ENCODE results near the gene LBX1.
"Not testable (repeated sequence)": the region's sequence is repeated elsewhere in the genome, so short reads cannot be mapped to it uniquely, and the experiment has no call there.

The LBX1 gene

DNA sequence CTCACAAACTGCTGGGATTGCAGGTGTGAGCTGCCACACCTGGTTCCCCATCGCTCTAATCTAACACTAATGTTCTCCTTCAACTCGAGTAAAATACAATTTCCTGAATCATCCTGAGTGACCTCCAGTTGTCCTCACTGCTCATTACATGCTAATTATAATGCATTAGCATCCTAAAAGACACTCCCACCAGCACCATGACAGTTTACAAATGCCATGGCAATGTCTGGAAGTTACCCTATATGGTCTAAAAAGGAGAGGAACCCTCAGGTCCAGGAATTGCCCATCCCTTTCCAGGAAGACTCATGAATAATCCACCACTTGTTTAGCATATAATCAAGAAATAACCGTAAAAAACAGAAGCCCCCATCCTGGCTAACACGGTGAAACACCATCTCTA is 26.6 kb downstream of the LBX1 start:
- DNase-seq = not testable (repeated sequence)

GRCh38 chr10:101198326-101198977 is 30.8 kb downstream of the LBX1 start:
- DNase-seq = not testable (repeated sequence)

DNA sequence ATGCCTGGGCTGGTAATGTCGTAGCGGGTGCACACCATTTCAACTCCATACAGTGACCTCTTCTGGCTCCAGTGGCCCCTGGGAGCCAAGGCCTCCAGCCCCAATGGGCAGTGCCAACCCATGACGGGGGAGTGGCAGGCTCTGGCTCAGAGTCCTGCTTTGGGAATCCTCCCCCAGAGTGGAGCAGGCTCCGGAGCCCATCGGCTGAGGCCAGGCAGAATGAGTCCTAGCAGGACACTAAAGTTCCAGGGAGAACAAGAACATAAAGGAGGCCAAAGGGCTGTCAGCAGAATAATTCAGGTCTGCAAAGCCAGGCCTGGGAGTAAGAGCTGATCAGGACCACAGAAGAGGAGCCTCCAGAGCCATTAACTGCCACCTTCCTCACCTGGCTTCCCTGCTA is 33.3 kb downstream of the LBX1 start:
- no peak for DNase-seq

DNA sequence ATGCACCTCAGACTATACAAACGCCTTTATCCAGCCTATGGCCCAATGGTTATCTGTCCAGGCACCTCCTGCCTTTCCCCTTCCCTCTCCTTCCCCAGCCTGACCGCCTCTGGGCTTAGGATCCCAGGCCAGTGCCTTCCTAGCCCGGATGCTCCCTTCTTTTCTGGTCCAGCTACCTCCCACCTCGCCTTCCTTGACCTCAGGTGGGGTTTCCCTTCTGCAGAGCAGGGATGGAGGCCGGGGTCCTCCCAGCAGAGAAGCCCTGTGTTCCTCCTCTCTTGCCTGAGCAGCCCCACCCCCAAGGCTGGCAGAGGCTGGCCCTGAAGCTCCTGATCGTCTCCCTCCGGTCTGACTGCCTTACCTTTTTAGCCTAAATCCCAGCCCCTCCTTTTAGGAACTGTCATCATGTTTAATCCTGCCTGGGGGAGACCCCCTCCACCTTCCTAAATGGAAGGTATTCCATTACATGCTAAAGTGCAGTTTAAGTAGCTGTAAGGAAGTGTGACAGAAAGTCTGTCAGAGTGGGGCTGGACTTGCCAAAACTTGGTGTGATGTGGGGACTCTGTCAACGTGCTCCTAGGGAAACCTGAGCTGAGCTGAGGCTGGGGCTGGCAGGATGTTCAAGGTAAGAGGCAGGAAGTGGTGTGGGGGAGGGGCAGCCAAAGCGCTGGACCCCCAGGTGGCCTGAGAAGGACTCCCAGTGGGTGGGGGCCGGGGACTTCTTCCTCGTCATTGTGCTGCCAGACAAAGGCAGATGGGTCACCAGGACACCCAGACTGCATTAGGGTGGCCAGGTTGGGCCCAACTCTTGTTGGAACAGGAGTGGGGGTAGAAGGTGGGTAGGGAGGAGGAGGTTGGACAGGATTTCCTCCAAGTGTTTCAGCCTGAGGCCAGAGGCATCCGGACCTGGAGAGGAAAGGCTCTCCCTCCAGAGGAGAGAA is 39.5 kb downstream of the LBX1 start:
- no peak for DNase-seq

GRCh38 chr10:101188942-101189341 is 40.3 kb downstream of the LBX1 start:
- no peak for DNase-seq

- no peak for DNase-seq
These were observed 45.6 kb downstream of the LBX1 start for GRCh38 chr10:101183458-101184183.

- DNase-seq = no peak
These were observed 46.3 kb downstream of the LBX1 start for GRCh38 chr10:101182936-101183335.
